Transverse colon (tissue), 4 donors: ENCODE results near the gene PPP1R9A.

Experiments
- EP300 ChIP-seq: sonication (generic); formaldehyde crosslinking; IDR thresholded peaks from one replicate; pipeline ENCODE4 v1.6.1; 2017; ENCODE audit warnings: antibody characterized with exemption, low read depth
- POLR2A ChIP-seq: fragments of 450-650 bp; IDR thresholded peaks from one replicate; pipeline ENCODE4 v1.6.1; 2016; ENCODE audit warnings: antibody characterized with exemption, mild to moderate bottlenecking, moderate library complexity
- POLR2AphosphoS5 ChIP-seq, 3 donors: sonication (generic); formaldehyde crosslinking; IDR thresholded peaks; one replicate each; pipeline ENCODE4 v1.6.1; 2016; ENCODE audit warnings: antibody characterized with exemption in 3 of 3
- TF ChIP-seq, protein P1 (sequence below), 5 experiments: fragments of 200-600 bp in 3 of 5; fragments of 450-650 bp in 2 of 5; sonication (generic) in 3 of 5; IDR thresholded peaks; 1 replicate in 2 of 5; 2 replicates in 3 of 5; pipeline ENCODE4 v1.5.1; 2016 to 2017; ENCODE audit warnings: antibody characterized with exemption in 5 of 5, inconsistent platforms in 3 of 5, mild to moderate bottlenecking in 2 of 5, moderate library complexity in 1 of 5

DNA sequence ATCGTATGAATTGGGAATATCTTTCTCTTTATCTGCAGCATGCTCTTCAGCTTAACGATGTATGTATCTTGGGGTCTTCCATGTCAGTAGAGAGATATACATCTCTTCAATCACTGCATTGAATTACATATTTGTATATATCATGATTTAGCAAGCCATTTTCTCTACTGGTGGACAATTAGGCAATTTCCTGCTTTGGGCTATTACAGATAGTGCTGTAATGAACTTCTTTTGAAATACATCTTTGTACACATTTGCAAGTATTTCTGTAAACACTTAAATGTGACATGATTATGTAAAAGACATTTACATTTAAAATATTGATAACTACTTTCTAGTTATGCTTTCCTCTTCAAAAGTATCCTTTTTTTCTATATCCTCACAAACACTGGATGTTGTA is 199.0 kb downstream of the PPP1R9A start:
- TF ChIP-seq POLR2A (no peak), POLR2AphosphoS5 (IDR thresholded peaks at IDR 0.05) (no peak), EP300 (no peak)
- TF ChIP-seq, protein P1, sequence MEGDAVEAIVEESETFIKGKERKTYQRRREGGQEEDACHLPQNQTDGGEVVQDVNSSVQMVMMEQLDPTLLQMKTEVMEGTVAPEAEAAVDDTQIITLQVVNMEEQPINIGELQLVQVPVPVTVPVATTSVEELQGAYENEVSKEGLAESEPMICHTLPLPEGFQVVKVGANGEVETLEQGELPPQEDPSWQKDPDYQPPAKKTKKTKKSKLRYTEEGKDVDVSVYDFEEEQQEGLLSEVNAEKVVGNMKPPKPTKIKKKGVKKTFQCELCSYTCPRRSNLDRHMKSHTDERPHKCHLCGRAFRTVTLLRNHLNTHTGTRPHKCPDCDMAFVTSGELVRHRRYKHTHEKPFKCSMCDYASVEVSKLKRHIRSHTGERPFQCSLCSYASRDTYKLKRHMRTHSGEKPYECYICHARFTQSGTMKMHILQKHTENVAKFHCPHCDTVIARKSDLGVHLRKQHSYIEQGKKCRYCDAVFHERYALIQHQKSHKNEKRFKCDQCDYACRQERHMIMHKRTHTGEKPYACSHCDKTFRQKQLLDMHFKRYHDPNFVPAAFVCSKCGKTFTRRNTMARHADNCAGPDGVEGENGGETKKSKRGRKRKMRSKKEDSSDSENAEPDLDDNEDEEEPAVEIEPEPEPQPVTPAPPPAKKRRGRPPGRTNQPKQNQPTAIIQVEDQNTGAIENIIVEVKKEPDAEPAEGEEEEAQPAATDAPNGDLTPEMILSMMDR (IDR thresholded peaks at IDR 0.05) = no peak
